ENCODE data around the gene SRGAP1.

GRCh38 chr12:64059685-64060084 lies 215.2 kb downstream of the SRGAP1 start:
- TF ChIP-seq CTCF (optimal IDR thresholded peaks at IDR 0.05 in 1 of 3, IDR thresholded peaks at IDR 0.05 in 1 of 3, conservative IDR thresholded peaks at IDR 0.05 in 1 of 3; ENCODE audit: extremely low read depth in 1 of 3, insufficient read depth in 2 of 3, low read length in 3 of 3) (no peak), EZH2 (IDR thresholded peaks at IDR 0.05; ENCODE audit: low read length) (no peak)
